Middle frontal gyrus (tissue), 1 donor: ENCODE results near the gene SECTM1.
A peak's percentile ranks its signal among the peaks of the same experiment; 100 is the strongest.

Source experiments
- DNase-seq: peaks from one replicate; pipeline ENCODE4 v3.0.0-alpha.2; 2015; ENCODE audit warnings: low spot score; ENCODE audit errors: extremely low spot score

SECTM1 gene

GRCh38 chr17:82281502-82282238 lies 51.9 kb downstream of the SECTM1 start:
- no peak for DNase-seq

- no peak for DNase-seq
Measured at GRCh38 chr17:82281076-82281475, 52.5 kb downstream of the SECTM1 start.

- DNase-seq: no peak
Measured at GRCh38 chr17:82280537-82280936, 53.0 kb downstream of the SECTM1 start.

DNA sequence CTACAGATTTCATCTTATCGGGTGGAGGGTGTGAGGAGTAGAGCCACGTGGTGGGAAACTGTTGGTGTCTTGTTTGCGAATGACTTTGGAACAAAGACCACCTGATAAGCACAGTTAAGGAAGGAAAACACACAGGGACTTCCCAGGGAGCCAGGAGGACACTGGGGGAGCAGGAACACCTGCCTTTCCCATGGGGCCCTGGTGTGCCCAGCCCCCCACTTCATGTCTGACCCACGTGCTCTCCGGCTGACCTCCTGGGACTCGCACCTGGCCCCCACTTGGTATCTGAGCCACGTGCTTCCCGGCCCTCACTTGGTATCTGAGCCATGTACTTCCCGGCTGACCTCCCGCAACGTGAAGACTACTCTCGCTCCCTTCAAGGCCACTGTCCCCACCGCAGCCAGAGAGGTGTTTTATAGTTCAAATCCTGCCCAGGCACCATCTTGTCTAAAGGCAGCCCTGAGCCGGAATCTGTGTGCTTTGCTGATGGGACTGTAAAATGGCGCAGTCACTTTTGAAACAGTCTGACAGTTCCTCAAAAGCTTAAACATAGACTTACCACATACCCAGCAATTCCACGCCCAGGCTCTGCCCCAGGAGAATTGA lies 54.7 kb downstream of the SECTM1 start:
- no peak for DNase-seq

GRCh38 chr17:82278308-82278707 lies 55.3 kb downstream of the SECTM1 start:
- no peak for DNase-seq

DNA sequence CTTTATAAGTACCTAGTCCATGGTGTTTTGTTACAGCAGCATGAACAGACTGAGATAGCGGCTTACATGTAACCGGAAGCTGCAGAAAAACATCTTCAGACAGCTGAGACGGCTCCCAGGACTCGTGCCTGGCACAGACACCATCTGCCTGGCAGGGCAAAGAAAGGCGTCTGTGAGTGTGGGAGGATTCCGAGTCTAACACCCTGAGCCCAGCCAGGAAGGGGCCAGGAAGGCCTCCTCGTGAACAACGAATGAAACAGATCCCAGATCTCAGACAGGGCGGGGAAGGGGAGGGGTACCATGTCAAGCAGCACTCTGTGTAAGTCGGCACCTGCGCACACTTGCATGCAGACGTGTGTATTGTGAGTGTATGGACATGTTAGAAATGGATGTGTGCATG lies 55.7 kb downstream of the SECTM1 start:
- DNase-seq: no peak

DNA sequence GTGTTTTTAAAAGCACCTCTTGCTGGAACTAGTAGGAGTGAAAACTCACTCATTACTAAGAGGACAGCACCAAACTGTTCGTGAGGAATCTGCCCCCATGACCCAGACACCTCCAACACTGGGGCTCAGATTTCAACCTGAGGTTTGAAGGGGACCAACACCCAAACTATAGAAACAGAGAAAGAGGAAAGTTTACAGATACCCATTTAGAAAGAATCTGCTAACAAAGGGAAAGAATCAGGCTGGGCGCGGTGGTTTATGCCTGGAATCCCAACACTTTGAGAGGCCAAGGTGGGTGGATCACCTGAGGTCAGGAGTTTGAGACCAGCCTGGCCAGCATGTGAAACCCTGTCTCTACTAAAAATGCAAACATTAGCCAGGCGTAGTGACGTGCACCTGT lies 56.6 kb downstream of the SECTM1 start:
- DNase-seq: no peak

DNA sequence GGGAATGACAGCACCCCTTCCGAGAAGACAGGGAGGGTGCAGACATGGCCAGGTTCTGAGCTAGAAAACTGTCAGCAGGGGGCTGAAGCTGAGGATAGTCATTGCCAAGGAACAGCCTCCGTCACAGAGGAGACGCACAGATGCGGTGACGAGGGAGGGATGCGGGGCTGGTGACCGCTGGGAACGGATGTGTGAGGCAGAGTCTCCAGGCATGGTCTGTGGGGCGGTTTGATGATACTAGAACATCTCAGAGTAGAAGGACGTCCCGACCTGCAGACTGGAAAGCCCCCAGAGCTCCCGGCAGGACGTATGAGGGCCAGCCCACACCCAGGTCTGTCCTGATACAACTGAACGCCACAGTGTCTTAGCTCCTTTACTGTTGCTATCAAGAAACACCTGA lies 58.2 kb downstream of the SECTM1 start:
- DNase-seq: no peak

GRCh38 chr17:82274134-82275020 lies 59.2 kb downstream of the SECTM1 start:
- DNase-seq: no peak

DNA sequence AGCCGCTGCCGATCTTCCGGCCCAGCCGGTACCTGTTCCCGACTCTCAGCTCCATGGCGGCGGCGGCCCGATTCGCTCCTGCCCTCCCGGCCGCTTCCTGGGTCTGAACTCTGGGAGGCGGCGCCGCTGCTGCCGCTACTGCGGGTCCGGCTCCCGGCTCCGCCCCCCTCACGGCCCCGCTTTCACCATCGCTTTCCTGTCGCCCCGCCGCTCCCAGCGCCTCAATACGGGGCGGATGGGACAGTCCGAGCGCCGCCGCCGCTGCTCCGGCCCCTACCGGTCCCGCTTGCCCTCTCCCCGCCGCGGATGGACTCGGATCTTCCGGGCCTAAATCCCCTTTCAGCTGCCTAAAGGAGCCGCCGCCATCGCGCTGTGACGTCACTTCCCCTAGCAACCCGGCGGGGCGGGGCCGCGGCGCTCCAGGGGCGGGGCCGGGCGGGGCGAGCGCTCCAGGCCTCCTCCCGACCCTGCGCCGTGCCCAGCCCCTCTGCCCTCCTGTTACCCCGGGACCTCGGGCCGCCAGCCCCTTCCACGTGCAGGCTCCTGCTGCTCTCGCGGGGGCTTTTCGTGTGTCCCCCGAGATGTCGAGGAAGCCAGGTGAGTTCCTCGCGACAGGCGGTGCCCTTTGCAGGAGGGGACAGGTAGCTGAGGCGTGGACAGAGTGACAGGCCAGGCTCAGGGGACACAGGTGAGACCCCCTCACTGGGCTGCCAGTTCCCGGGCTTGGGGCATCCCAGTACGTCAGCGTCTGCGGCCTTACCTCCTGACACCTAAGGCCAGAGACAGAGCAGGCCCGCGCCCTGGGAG lies 60.0 kb downstream of the SECTM1 start, which contains the start of gene CSNK1D:
Gene CSNK1D (minus strand): TSS at position 374 of the 807 bp plus-strand sequence. CDS start 319 bp downstream, at position 55.
- peak; percentile 78 for DNase-seq

DNA sequence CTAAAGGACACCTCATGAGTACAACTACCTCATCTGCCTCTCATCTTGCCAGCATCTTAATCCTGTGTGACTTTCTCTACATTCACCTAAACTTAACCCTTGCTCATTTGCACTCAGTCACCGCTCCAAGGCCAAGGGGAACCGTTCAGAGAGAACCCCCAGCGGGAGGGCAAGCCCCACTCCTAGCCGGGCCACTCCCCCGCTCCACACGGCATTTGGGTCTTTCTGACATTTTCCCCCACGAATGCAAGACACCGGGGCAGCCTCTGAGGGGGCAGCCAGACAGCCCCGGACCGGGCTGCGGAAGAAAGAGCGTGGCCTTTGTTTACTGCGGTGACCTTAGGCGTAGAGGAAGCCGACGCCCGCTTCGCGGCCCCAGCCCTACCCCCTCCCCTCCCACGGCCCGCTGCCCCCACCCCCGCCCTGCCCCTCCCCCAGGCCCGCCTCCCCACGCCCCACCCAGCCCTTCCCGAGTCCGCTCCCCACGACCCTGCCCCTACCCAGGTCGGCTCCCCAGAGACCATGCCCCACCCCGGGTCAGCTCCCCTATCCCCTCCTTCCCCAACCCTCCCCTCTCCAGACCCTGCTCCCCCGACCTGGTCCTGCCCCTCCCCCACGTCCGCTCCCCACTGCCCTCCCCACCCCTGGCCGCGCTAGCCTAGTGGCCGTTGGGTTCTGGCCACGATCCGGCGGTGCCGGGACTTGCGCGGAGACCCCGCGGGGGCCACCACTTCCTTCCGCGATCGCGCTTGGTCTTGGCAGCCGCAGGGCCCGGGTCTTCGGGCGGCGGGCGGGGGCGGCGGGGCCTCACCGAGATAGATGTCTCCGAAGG lies 60.9 kb downstream of the SECTM1 start:
- no peak for DNase-seq

- no peak for DNase-seq
Measured at GRCh38 chr17:82271401-82271800, 62.2 kb downstream of the SECTM1 start.
